HG03521 (cell line): ENCODE data around the gene PDZD4.

Source experiments
- ATAC-seq: cut with Tn5 transposase; IDR thresholded peaks from one replicate; pipeline ENCODE4 v1.9.1; 2021; ENCODE audit warnings: mild to moderate bottlenecking, moderate library complexity; ENCODE audit not compliant: unreplicated experiment

The PDZD4 gene

GRCh38 chrX:153868576-153869472 lies 38.5 kb upstream of the PDZD4 start:
- no peak for ATAC-seq

- ATAC-seq, result no peak
Measured at GRCh38 chrX:153867671-153868070, 37.3 kb upstream of the PDZD4 start.

DNA sequence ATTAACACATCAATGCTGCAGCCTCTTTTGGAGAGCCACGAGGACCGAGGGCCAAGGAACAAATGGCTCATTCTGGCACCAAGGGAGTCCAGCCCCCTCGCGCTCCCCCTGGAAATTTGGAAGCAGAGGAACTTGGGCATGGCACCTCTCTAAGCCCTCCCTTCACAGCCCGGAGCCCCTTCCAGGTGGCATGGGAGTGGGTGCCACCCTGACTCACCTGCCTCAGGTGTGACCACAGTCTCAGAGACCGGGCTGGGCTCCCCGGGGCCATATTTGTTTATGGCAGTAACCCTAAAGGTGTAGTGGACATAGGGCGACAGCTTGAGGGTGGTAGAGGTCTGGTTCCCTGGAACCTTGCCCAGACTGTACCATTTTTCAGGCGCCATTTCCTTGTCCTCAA lies 36.8 kb upstream of the PDZD4 start:
- ATAC-seq, result no peak

GRCh38 chrX:153866302-153867019 lies 36.1 kb upstream of the PDZD4 start:
- ATAC-seq, result no peak

DNA sequence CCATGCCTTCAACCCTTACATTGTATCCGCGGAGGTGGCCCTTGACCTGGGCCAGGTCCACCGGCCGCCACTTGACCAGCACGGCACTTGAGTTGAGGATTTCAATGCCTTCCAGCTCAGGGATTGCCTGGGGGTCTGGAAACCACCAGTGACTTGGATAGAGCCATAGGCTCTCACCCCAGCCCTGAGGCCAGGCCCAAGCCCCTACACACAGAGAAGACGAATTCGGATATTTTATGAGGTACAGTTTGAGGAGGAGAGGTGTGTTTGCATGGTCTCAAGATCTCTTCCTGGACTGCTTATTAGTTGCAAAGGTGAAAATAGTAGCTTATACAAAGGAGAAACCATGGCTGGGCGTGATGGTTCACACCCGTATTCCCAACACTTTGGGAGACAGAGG lies 35.3 kb upstream of the PDZD4 start:
- no peak for ATAC-seq

DNA sequence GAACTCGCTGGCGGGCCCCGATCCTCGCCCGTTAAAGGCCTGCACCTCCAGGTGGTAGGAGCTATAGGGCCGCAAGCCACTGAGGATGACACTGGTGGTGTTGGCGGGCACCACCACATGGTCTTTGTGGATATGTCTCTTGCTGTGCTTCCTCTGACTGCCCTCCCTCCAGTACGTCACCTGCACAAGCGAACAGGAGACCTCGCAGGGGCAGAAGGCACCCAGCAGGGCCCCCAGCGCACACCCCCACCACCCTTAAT lies 34.9 kb upstream of the PDZD4 start:
- no peak for ATAC-seq

- no peak for ATAC-seq
Measured at GRCh38 chrX:153864561-153865320, 34.4 kb upstream of the PDZD4 start.

DNA sequence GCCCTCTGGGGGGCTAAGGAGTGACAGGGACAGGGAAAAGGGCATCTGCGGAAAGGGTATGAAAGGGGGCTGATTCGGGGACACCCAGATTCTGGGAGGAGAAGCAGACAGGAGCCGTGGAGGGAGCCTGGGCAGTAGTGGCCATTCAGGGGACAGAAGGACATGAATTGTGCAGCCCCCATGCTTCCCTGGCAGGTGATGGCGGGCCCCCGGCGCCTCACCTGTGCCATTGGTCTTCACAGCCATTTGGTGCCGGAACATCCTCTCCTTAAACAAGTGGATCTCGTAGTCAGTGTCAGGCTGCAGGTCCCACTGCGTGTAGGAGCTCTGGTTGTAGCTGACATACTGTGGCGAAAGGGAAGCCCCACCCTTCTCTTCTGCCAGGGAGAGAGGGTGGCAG lies 33.8 kb upstream of the PDZD4 start:
- ATAC-seq, result no peak

GRCh38 chrX:153863251-153863991 lies 33.1 kb upstream of the PDZD4 start:
- no peak for ATAC-seq

GRCh38 chrX:153862369-153863250 lies 32.3 kb upstream of the PDZD4 start:
- no peak for ATAC-seq

DNA sequence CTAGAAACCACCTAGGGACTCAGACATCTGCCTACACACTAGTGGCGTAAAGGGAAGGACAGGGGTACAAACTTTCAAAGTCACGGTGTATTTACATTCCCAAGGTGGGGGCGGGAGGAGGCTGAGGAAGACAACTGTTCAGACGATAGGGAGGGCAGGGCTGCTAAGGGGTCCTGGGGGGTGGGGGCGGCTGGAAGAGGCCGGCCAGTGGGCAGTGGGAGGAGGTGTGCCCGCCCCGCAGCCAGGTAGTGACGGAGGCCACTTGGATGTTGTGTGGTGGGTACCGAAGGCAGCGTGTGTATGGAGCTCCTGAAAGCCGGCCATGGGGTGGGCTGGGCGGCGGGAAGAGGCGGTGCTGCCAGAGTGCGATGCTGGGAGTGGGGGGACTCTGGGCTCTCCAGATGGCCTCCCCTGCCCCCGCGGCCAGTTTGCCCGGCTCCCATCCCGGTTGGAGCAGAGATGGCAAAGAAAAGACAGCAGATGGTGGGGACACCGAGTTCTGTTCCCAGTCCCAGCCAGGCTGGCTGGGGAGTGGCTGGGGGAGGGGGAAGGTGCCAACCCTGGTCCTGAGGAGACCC lies 31.5 kb upstream of the PDZD4 start:
- ATAC-seq, result no peak

DNA sequence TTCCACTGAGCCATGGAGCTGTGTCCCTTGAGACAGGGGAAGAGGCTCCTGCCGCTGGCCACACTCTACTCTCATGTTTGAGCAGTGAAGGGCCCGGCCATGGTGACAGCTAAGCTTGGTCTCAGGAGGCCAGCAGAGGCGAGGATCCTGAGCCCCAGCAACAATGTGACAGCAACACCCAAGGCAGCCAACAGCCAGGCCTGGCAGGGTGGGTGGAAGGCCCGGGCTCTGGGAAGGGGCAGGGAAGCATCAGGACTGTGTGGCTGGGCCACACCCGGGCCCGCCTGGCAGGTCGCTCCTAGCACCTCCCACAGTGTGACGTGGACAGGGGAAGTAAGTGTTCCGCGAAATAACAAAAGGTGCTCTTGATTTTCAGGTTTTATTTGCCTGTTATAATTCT lies 30.8 kb upstream of the PDZD4 start:
- ATAC-seq, result no peak

GRCh38 chrX:153857348-153857903 lies 27.1 kb upstream of the PDZD4 start:
- no peak for ATAC-seq

DNA sequence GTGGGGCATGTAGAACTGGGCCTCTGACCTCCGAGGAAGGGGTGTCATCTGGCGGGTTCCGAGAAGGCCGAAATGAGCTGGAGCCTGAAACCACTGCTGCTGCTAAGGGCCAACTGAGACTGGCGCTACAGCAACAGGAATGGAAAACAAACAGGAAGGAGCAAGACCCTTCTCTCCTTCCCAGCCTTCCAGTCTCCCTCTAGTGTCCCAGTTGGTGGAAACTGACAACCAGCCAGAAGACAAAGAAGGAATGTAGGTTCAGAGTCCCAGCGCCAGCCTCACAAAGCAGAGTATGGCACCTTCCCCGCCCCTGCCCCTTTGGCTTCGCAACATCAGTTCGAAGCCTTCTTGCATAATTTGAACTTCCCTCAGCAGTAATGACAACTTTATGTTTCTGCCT lies 24.4 kb upstream of the PDZD4 start:
- ATAC-seq, result no peak

DNA sequence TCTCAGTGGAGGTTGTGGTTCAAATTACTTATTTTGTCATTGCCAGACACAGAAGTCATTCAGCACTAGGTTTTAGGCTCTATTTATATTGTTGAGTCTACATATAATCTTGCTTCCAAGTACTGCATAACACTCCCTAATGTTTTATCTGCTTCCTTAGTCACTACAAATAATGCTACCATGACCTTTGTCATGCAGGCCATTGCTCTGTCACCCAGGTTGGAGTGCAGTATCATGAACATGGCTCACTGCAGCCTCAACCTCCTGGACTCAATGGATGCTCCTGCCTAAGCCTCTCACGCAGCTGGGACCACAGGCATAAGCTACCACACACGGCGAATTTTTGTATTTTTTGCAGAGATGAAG lies 23.5 kb upstream of the PDZD4 start:
- no peak for ATAC-seq

DNA sequence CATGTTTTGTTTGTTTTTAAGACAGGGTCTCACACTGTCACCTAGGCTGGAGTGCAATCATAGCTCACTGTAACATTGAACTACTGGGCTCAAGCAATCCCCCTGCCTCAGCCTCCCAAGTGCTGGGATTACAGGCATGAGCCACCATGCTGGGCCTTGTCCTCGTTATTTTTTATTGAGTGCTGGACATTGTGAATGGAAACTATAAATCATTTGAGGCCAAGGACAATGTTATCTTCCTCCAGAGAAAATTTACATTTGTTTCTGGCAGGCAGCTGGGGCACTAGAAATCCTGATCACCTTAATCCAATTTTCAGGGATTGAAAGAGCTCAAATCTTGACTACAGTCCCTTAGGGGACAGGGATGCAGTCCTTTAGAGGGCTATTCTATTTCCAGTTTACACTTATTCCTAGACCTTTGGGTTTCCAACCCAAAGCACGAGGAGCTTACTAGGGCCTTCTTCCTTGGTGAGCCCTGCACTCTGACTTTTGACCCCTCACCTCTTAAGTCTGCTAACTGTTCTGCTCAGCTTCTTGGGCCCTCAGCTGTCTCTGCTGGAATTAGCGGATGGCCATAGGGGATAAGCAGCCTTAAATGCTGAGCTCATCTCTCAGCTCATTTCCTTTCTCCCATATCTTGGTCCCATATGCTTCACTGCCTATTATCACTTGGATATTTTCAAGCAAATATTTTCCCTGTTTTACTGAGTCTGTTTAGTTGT lies 23.0 kb upstream of the PDZD4 start:
- no peak for ATAC-seq

GRCh38 chrX:153851981-153852380 lies 21.6 kb upstream of the PDZD4 start:
- no peak for ATAC-seq

DNA sequence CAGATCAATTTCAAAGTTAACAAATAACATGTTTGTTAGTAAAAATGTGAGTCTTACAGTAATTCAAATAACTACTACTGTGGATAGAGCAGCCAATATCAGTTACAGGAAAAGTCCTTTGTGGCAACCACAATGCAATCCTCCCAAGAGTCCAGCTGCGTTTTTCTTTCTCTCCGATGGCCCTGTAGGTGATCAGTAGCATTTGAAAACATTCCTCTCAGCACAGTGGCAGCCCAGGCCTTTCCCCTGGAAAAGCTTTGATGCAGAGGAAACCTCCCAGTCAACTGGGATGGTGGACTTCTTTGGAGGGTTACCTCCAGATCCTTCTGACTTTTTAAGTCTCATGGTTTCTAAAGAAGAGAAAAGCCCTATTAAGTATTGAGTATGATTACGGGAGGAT lies 18.0 kb upstream of the PDZD4 start:
- no peak for ATAC-seq

- ATAC-seq, result no peak
Measured at GRCh38 chrX:153845842-153846241, 15.5 kb upstream of the PDZD4 start.
